ENCODE results near the gene FCGR1A.
"Not testable (repeated sequence)": the region's sequence is repeated elsewhere in the genome, so short reads cannot be mapped to it uniquely, and the experiment has no call there.

The FCGR1A gene

GRCh38 chr1:149841149-149841548 lies 58.7 kb downstream of the FCGR1A start:
- DNase-seq, result not testable (repeated sequence)

Data from stimulated activated CD4-positive, alpha-beta T cell treated with anti-CD3 and anti-CD28 coated beads, Interleukin-4, amount 100 ng/mL, for 1 hour (primary cell).